ENCODE results near the gene LRP6.
"Not testable (repeated sequence)": the region's sequence is repeated elsewhere in the genome, so short reads cannot be mapped to it uniquely, and the experiment has no call there.

Gene LRP6

GRCh38 chr12:12265571-12266388 lies 1.1 kb downstream of the LRP6 start:
- DNase-seq (ENCODE audit: low read depth): no peak

- DNase-seq (ENCODE audit: low read depth): no peak
Measured at GRCh38 chr12:12265035-12265434, 1.8 kb downstream of the LRP6 start.

- DNase-seq (ENCODE audit: low read depth): no peak
Measured at GRCh38 chr12:12263909-12264308, 2.9 kb downstream of the LRP6 start.

GRCh38 chr12:12256291-12256757 lies 10.5 kb downstream of the LRP6 start:
- not testable (repeated sequence) for DNase-seq (ENCODE audit: low read depth)

- DNase-seq (ENCODE audit: low read depth): no peak
Measured at GRCh38 chr12:12254553-12254952, 12.3 kb downstream of the LRP6 start.

GRCh38 chr12:12249216-12250050 lies 17.4 kb downstream of the LRP6 start:
- no peak for DNase-seq (ENCODE audit: low read depth)

GRCh38 chr12:12247584-12247983 lies 19.3 kb downstream of the LRP6 start:
- no peak for DNase-seq (ENCODE audit: low read depth)

- DNase-seq (ENCODE audit: low read depth): no peak
Measured at GRCh38 chr12:12244341-12244740, 22.5 kb downstream of the LRP6 start.

GRCh38 chr12:12240662-12241340 lies 26.0 kb downstream of the LRP6 start:
- no peak for DNase-seq (ENCODE audit: low read depth)

- DNase-seq (ENCODE audit: low read depth): no peak
Measured at GRCh38 chr12:12239127-12239526, 27.7 kb downstream of the LRP6 start.

GRCh38 chr12:12238605-12239004 lies 28.2 kb downstream of the LRP6 start:
- DNase-seq (ENCODE audit: low read depth): no peak

- no peak for DNase-seq (ENCODE audit: low read depth)
Measured at GRCh38 chr12:12236896-12237295, 29.9 kb downstream of the LRP6 start.

- DNase-seq (ENCODE audit: low read depth): no peak
Measured at GRCh38 chr12:12230275-12230674, 36.6 kb downstream of the LRP6 start.

GRCh38 chr12:12229556-12230092 lies 37.2 kb downstream of the LRP6 start:
- no peak for DNase-seq (ENCODE audit: low read depth)

- no peak for DNase-seq (ENCODE audit: low read depth)
Measured at GRCh38 chr12:12228402-12228801, 38.4 kb downstream of the LRP6 start.

- DNase-seq (ENCODE audit: low read depth): no peak
Measured at GRCh38 chr12:12226187-12226586, 40.7 kb downstream of the LRP6 start.

- DNase-seq (ENCODE audit: low read depth): no peak
Measured at GRCh38 chr12:12224240-12224940, 42.5 kb downstream of the LRP6 start.

GRCh38 chr12:12221560-12221959 lies 45.3 kb downstream of the LRP6 start:
- DNase-seq (ENCODE audit: low read depth): no peak

- DNase-seq (ENCODE audit: low read depth): no peak
Measured at GRCh38 chr12:12219664-12220063, 47.2 kb downstream of the LRP6 start.

GRCh38 chr12:12217018-12217359 lies 49.9 kb downstream of the LRP6 start:
- no peak for DNase-seq (ENCODE audit: low read depth)

- DNase-seq (ENCODE audit: low read depth): no peak
Measured at GRCh38 chr12:12216349-12217017, 50.4 kb downstream of the LRP6 start.

Measured in HS-5 (cell line).